MCF 10A (cell line): ENCODE data around the gene SH3RF1. TPM values are rescaled to one million over a fixed set of nuclear protein-coding genes. Genes with fewer than 3 reads are reported as not detected.

Experiments used
- BruUV-seq: library from RNA; stranded (reverse); fragments of 400-500 nt; replicated peaks from 2 replicates; lab custom pipeline; 2021; lab: Mats Ljungman, UMichigan
- CTCF ChIA-PET: fragments of 300-600 bp; sonication (Branson Sonifier 250); formaldehyde crosslinking; extraction: SDS; loops from one replicate; lab custom pipeline; 2021; ENCODE audit warnings: antibody characterized with exemption, inconsistent platforms; lab: Yijun Ruan, JAX
- POLR2A ChIA-PET: fragments of 300-600, 350-650 bp; sonication (Branson Sonifier 250); formaldehyde crosslinking; extraction: SDS; loops from one replicate; lab custom pipeline; 2020; ENCODE audit warnings: antibody characterized with exemption, inconsistent platforms; lab: Yijun Ruan, JAX
- DNase-seq: peaks from one replicate; pipeline ENCODE4 v3.0.0-alpha.2; 2018; ENCODE audit not compliant: unreplicated experiment
- H3K27ac Mint-ChIP-seq: one replicate; pipeline ENCODE4 v1.8.0; 2022; ENCODE audit warnings: mild to moderate bottlenecking, low read depth, mixed read lengths; ENCODE audit not compliant: unreplicated experiment
- H3K27me3 Mint-ChIP-seq: one replicate; pipeline ENCODE4 v1.8.0; 2022; ENCODE audit warnings: mixed read lengths; ENCODE audit not compliant: insufficient read depth, unreplicated experiment
- H3K36me3 Mint-ChIP-seq: one replicate; pipeline ENCODE4 v1.8.0; 2022; ENCODE audit warnings: mild to moderate bottlenecking, moderate library complexity, mixed read lengths; ENCODE audit not compliant: insufficient read depth, unreplicated experiment
- H3K4me1 Mint-ChIP-seq: one replicate; pipeline ENCODE4 v1.8.0; 2022; ENCODE audit warnings: mixed read lengths; ENCODE audit not compliant: insufficient read depth, unreplicated experiment
- H3K4me3 Mint-ChIP-seq: one replicate; pipeline ENCODE4 v1.8.0; 2022; ENCODE audit warnings: mild to moderate bottlenecking, moderate library complexity, mixed read lengths; ENCODE audit not compliant: unreplicated experiment
- H3K9me3 Mint-ChIP-seq: one replicate; pipeline ENCODE4 v1.8.0; 2022; ENCODE audit warnings: mixed read lengths; ENCODE audit not compliant: unreplicated experiment
- CTCF ChIP-seq: fragments of 200-600 bp; IDR thresholded peaks from one replicate; pipeline ENCODE4 v1.8.0; 2022; ENCODE audit warnings: antibody characterized with exemption, mild to moderate bottlenecking; ENCODE audit not compliant: unreplicated experiment
- intact Hi-C: fragments of 100-400 bp; cut with micrococcal nuclease; formaldehyde crosslinking; loops from 2 replicates; pipeline ENCODE4 v1.14.1; 2022
- total RNA-seq: library from RNA; stranded (reverse); gene quantifications from 2 replicates; pipeline ENCODE4 v1.2.3, GENCODE V29; 2022

Gene SH3RF1
- total RNA-seq, 1 experiment from 2014 or later: 17.4 TPM

GRCh38 chr4:169071747-169072146, 199.0 kb downstream of the SH3RF1 start:
- H3K27ac Mint-ChIP-seq: peak overlapping the region; percentile 96
- no peak for DNase-seq

GRCh38 chr4:169070895-169071218, 199.9 kb downstream of the SH3RF1 start:
- no TSS peak for BruUV-seq
- CTCF ChIA-PET: interaction anchor here (1.1 to 2.0 kb wide), 3 partner anchors 45 to 422 kb away, joined by 3 to 11 read pairs (median 3); no protein-coding TSS in a partner anchor
- Mint-ChIP-seq H3K36me3 (no peaks in the 10 kb centered on the region), H3K27me3 (no peaks in the 10 kb centered on the region), H3K27ac (peak overlapping the region; percentile 96), H3K4me3 (no peak overlapping the region), H3K4me1 (peaks cover 17% of the 10 kb centered on the region), H3K9me3 (no peaks in the 10 kb centered on the region)
- intact Hi-C loops: no loop called here
- POLR2A ChIA-PET: interaction anchor here (0.6 to 1.2 kb wide), 10 partner anchors 10 to 199 kb away, joined by 3 to 12 read pairs (median 3); partner anchors contain the start of gene CBR4
- TF ChIP-seq CTCF: no peak
- DNase-seq: peak; percentile 83

More at GRCh38 chr4:169071747-169072146, 199.0 kb downstream of the SH3RF1 start:
- H3K4me1 Mint-ChIP-seq: peaks cover 17% of the 10 kb centered on the region
- no peaks in the 10 kb centered on the region for H3K9me3 Mint-ChIP-seq
- H3K4me3 Mint-ChIP-seq: no peak overlapping the region
- ChIA-PET POLR2A (interaction anchor here (1.1 kb wide), 1 partner anchor 24 kb away, joined by 3 read pairs; no protein-coding TSS in a partner anchor), CTCF (interaction anchor here (0.6 to 1.1 kb wide), 5 partner anchors 35 to 422 kb away, joined by 3 to 4 read pairs (median 3); partner anchors contain the start of gene CBR4)
- TF ChIP-seq CTCF: no peak
- intact Hi-C loops: no loop called here
- BruUV-seq: no TSS peak
- H3K27me3 Mint-ChIP-seq: no peaks in the 10 kb centered on the region
- H3K36me3 Mint-ChIP-seq: no peaks in the 10 kb centered on the region

- Mint-ChIP-seq H3K4me3 (peak overlapping the region; percentile 28), H3K27ac (peak overlapping the region; percentile 96), H3K4me1 (peaks cover 17% of the 10 kb centered on the region), H3K27me3 (no peaks in the 10 kb centered on the region), H3K9me3 (no peaks in the 10 kb centered on the region), H3K36me3 (no peaks in the 10 kb centered on the region)
- intact Hi-C loops: no loop called here
- no TSS peak for BruUV-seq
- CTCF ChIA-PET: interaction anchor here (0.7 to 2.0 kb wide), 4 partner anchors 37 to 423 kb away, joined by 3 to 11 read pairs (median 4); no protein-coding TSS in a partner anchor
- POLR2A ChIA-PET: interaction anchor here (0.6 to 1.2 kb wide), 11 partner anchors 10 to 200 kb away, joined by 3 to 12 read pairs (median 3); partner anchors contain the start of gene CBR4
- DNase-seq: peak; percentile 82
- TF ChIP-seq CTCF: no peak
These were observed 200.5 kb downstream of the SH3RF1 start for GRCh38 chr4:169070071-169070894.

GRCh38 chr4:169068423-169068822, 202.3 kb downstream of the SH3RF1 start:
- DNase-seq: no peak
- Mint-ChIP-seq H3K9me3 (no peaks in the 10 kb centered on the region), H3K4me1 (peaks cover 17% of the 10 kb centered on the region), H3K36me3 (no peaks in the 10 kb centered on the region), H3K27ac (peak overlapping the region; percentile 61), H3K4me3 (no peak overlapping the region), H3K27me3 (no peaks in the 10 kb centered on the region)
- intact Hi-C loops: no loop called here
- no peak for TF ChIP-seq CTCF
- CTCF ChIA-PET: no interaction called here
- POLR2A ChIA-PET: no interaction called here
- no TSS peak for BruUV-seq
